ENCODE measurements around the gene ABCD3. TPM values are rescaled to one million over a fixed set of nuclear protein-coding genes. Genes with fewer than 3 reads are reported as not detected.

Gene ABCD3
- total and polyA plus RNA-seq, 2 donors (not counting 1 experiment from before 2014, with no cell fraction given), result 26.4 to 34.0 TPM

- no peak overlapping the region for H3K4me3 ChIP-seq (replicated peaks in 1 of 4; ENCODE audit: control extremely low read depth in 1 of 4, insufficient read depth in 1 of 4, low read depth in 3 of 4, low read length in 4 of 4)
- peaks cover 57% of the 10 kb centered on the region for H3K79me2 ChIP-seq (ENCODE audit: control insufficient read depth, insufficient read depth, low read length)
- no peak for DNase-seq (ENCODE audit: low read depth in 2 of 2)
- H3K36me3 ChIP-seq (ENCODE audit: control insufficient read depth, insufficient read depth, low read length), result peaks cover 26% of the 10 kb centered on the region
- H3K9me3 ChIP-seq (ENCODE audit: control insufficient read depth, insufficient read depth, low read depth, low read length), result no peaks in the 10 kb centered on the region
- no peak for TF ChIP-seq EZH2 (IDR thresholded peaks at IDR 0.05; ENCODE audit: low read length, missing control alignments)
- no peak for TF ChIP-seq CTCF (conservative IDR thresholded peaks at IDR 0.05 in 1 of 2, IDR thresholded peaks at IDR 0.05 in 1 of 2; ENCODE audit: low read depth in 1 of 2, low read length in 2 of 2)
- H3K9ac ChIP-seq (ENCODE audit: insufficient read depth, low read length), result no peak overlapping the region
- H3K27me3 ChIP-seq (ENCODE audit: control insufficient read depth, insufficient read depth, low read length), result no peaks in the 10 kb centered on the region
- no peak overlapping the region for H3K4me2 ChIP-seq (ENCODE audit: extremely low read depth, insufficient read depth, low read length)
- H3K4me1 ChIP-seq (ENCODE audit: control insufficient read depth, extremely low read depth, insufficient read depth, low read length), result peaks cover 3% of the 10 kb centered on the region
- H3K27ac ChIP-seq (ENCODE audit: insufficient read depth, low read length), result no peak overlapping the region
- H4K20me1 ChIP-seq (ENCODE audit: control insufficient read depth, extremely low read depth, insufficient read depth, low read length), result no peaks in the 10 kb centered on the region
- no peak overlapping the region for H2AFZ ChIP-seq (ENCODE audit: low read length)
Observed at GRCh38 chr1:94535095-94535494, 116.9 kb downstream of the ABCD3 start.

GRCh38 chr1:94535879-94536278 lies 117.7 kb downstream of the ABCD3 start:
- DNase-seq (ENCODE audit: low read depth in 2 of 2), result peak in 1 of 2 donors; percentile 54
- Histone ChIP-seq H3K36me3 (ENCODE audit: control insufficient read depth, insufficient read depth, low read length) (peaks cover 24% of the 10 kb centered on the region), H3K27ac (ENCODE audit: insufficient read depth, low read length) (no peak overlapping the region), H3K79me2 (ENCODE audit: control insufficient read depth, insufficient read depth, low read length) (peaks cover 65% of the 10 kb centered on the region), H3K4me2 (ENCODE audit: extremely low read depth, insufficient read depth, low read length) (peak overlapping the region; percentile 46), H3K27me3 (ENCODE audit: control insufficient read depth, insufficient read depth, low read length) (no peaks in the 10 kb centered on the region), H3K9ac (ENCODE audit: insufficient read depth, low read length) (no peak overlapping the region), H3K4me3 (replicated peaks in 1 of 4; ENCODE audit: control extremely low read depth in 1 of 4, insufficient read depth in 1 of 4, low read depth in 3 of 4, low read length in 4 of 4) (no peak overlapping the region), H3K4me1 (ENCODE audit: control insufficient read depth, extremely low read depth, insufficient read depth, low read length) (peaks cover 3% of the 10 kb centered on the region), H3K9me3 (ENCODE audit: control insufficient read depth, insufficient read depth, low read depth, low read length) (no peaks in the 10 kb centered on the region), H2AFZ (ENCODE audit: low read length) (no peak overlapping the region), H4K20me1 (ENCODE audit: control insufficient read depth, extremely low read depth, insufficient read depth, low read length) (no peaks in the 10 kb centered on the region)
- no peak for TF ChIP-seq EZH2 (IDR thresholded peaks at IDR 0.05; ENCODE audit: low read length, missing control alignments)
- no peak for TF ChIP-seq CTCF (conservative IDR thresholded peaks at IDR 0.05 in 1 of 2, IDR thresholded peaks at IDR 0.05 in 1 of 2; ENCODE audit: low read depth in 1 of 2, low read length in 2 of 2)

GRCh38 chr1:94537254-94537653 lies 119.1 kb downstream of the ABCD3 start:
- H4K20me1 ChIP-seq (ENCODE audit: control insufficient read depth, extremely low read depth, insufficient read depth, low read length), result no peaks in the 10 kb centered on the region

More at GRCh38 chr1:94537254-94537653, 119.1 kb downstream of the ABCD3 start:
- H3K36me3 ChIP-seq (ENCODE audit: control insufficient read depth, insufficient read depth, low read length), result peaks cover 16% of the 10 kb centered on the region
- H3K4me3 ChIP-seq (replicated peaks in 1 of 4; ENCODE audit: control extremely low read depth in 1 of 4, insufficient read depth in 1 of 4, low read depth in 3 of 4, low read length in 4 of 4), result peak overlapping the region in 3 of 4 experiments; percentile 27 to 87 (median 81)
- peak overlapping the region; percentile 92 for H3K4me2 ChIP-seq (ENCODE audit: extremely low read depth, insufficient read depth, low read length)
- H3K9ac ChIP-seq (ENCODE audit: insufficient read depth, low read length), result no peak overlapping the region
- H3K79me2 ChIP-seq (ENCODE audit: control insufficient read depth, insufficient read depth, low read length), result peaks cover 75% of the 10 kb centered on the region
- H3K27me3 ChIP-seq (ENCODE audit: control insufficient read depth, insufficient read depth, low read length), result no peaks in the 10 kb centered on the region
- no peak overlapping the region for H2AFZ ChIP-seq (ENCODE audit: low read length)
- no peaks in the 10 kb centered on the region for H3K9me3 ChIP-seq (ENCODE audit: control insufficient read depth, insufficient read depth, low read depth, low read length)
- H3K27ac ChIP-seq (ENCODE audit: insufficient read depth, low read length), result peak overlapping the region; percentile 29
- peaks cover 3% of the 10 kb centered on the region for H3K4me1 ChIP-seq (ENCODE audit: control insufficient read depth, extremely low read depth, insufficient read depth, low read length)
- DNase-seq (ENCODE audit: low read depth in 2 of 2), result no peak
- TF ChIP-seq CTCF (conservative IDR thresholded peaks at IDR 0.05 in 1 of 2, IDR thresholded peaks at IDR 0.05 in 1 of 2; ENCODE audit: low read depth in 1 of 2, low read length in 2 of 2) (no peak), EZH2 (IDR thresholded peaks at IDR 0.05; ENCODE audit: low read length, missing control alignments) (no peak)

Measured in fibroblast of lung (primary cell).